Osteoblast (primary cell): Measurements from ENCODE around the gene ATG16L2. TPM values are rescaled to one million over a fixed set of nuclear protein-coding genes. Genes with fewer than 3 reads are reported as not detected.

Experiments used
- DNase-seq: peaks from one replicate; pipeline ENCODE4 v3.0.0; 2011; ENCODE audit warnings: low spot score, mixed read lengths; ENCODE audit not compliant: insufficient read length; ENCODE audit errors: missing footprints
- H2AFZ ChIP-seq: 2 replicates; pipeline ENCODE4 v1.6.0; 2011; ENCODE audit warnings: mild to moderate bottlenecking, low read length
- H3K27ac ChIP-seq: 2 replicates; pipeline ENCODE4 v1.5.1; 2011; ENCODE audit warnings: mild to moderate bottlenecking, low read depth, low read length, moderate library complexity
- H3K27me3 ChIP-seq: 2 replicates; pipeline ENCODE4 v1.6.0; 2012; ENCODE audit warnings: mild to moderate bottlenecking, control low read depth, inconsistent platforms, low read length, moderate library complexity; ENCODE audit not compliant: insufficient read depth
- H3K36me3 ChIP-seq: 2 replicates; pipeline ENCODE4 v1.5.1; 2011; ENCODE audit warnings: mild to moderate bottlenecking, low read length, control low read depth, moderate library complexity; ENCODE audit not compliant: insufficient read depth
- H3K4me1 ChIP-seq: 2 replicates; pipeline ENCODE4 v1.5.1; 2011; ENCODE audit warnings: mild to moderate bottlenecking, low read length, control low read depth, moderate library complexity; ENCODE audit not compliant: insufficient read depth
- H3K4me2 ChIP-seq: 2 replicates; pipeline ENCODE4 v1.6.0; 2011; ENCODE audit warnings: mild to moderate bottlenecking, low read length; ENCODE audit not compliant: insufficient read depth
- H3K4me3 ChIP-seq: fragments of 200-600 bp; sonication (generic); 3 replicates; pipeline ENCODE4 v1.5.1; 2012; ENCODE audit warnings: mild to moderate bottlenecking, low read length, inconsistent platforms; ENCODE audit not compliant: insufficient read depth
- H3K79me2 ChIP-seq: 2 replicates; pipeline ENCODE4 v1.6.0; 2012; ENCODE audit warnings: mild to moderate bottlenecking, low read length, control low read depth, inconsistent platforms; ENCODE audit not compliant: insufficient read depth
- H3K9me3 ChIP-seq: 2 replicates; pipeline ENCODE4 v1.5.1; 2011; ENCODE audit warnings: low read depth, low read length, control low read depth
- H4K20me1 ChIP-seq: 2 replicates; pipeline ENCODE4 v1.6.0; 2012; ENCODE audit warnings: mild to moderate bottlenecking, low read length, control low read depth; ENCODE audit not compliant: insufficient read depth
- total RNA-seq: library from RNA; depleted of rRNA; stranded (reverse); fragments of >200 nt; gene quantifications from 2 replicates; pipeline ENCODE4 v1.2.3, GENCODE V29; 2012
- TF ChIP-seq, protein P1 (sequence below): IDR thresholded peaks from 2 replicates; pipeline ENCODE4 v1.5.1; 2011; ENCODE audit warnings: mild to moderate bottlenecking, low read depth, low read length, moderate library complexity; ENCODE audit errors: extremely low read depth

Gene ATG16L2
- total RNA-seq, 1 donor = 11.9 TPM

DNA sequence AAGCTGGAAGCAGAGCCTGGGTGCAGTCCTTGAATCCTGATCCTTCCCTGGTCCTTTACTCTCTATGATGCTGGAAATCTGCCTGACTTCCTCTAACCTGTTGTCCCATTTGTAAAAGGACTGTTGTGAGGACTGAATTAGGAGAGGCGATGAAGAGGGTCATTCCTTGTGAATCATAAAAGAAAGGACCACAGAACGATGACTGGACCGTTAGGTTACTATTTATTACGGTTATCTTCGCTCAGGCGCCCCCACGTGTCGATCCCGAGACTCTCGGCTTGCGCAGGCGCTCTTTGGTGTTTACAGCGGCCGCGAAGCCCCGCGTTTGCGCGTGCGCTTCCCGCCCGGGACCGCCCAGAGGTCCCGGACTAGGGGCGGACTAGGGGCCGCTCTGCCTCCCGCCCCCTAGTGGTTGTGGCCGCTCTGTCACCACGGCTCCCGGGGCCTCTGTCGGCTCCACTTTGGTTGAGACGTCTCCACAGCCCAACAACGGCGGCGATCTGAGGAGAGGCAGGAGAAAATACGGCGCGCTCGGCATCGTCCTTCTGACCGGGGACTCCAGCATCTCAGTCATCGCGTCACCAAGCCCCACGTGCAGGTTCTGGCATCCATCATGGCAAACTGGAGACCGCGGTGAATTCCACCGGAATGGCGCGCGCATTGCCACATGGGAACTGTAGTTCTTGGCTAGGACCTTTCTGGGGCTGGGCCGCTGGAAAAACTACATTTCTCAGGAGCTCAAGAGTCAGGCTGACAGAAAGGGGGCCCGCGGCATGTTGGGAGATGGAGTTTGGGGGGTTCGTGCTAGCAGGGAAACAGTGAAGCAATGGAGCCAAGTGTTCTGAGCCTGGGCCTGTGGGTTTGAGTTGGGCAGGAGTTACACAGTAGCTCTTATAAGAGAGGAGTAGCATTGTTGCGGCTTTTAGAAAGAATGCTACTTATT lies 20.5 kb upstream of the ATG16L2 start, which contains the start of gene STARD10:
Gene STARD10 (minus strand): TSS at position 623 of the 943 bp plus-strand sequence. CDS start 12,866 bp downstream, outside the sequence.
- H4K20me1 ChIP-seq = no peaks in the 10 kb centered on the region
- H3K36me3 ChIP-seq = no peaks in the 10 kb centered on the region
- H3K27ac ChIP-seq = peak within 1 kb of the TSS; percentile 74
- peak; percentile 99 for DNase-seq
- H3K4me1 ChIP-seq = peaks cover 33% of the 10 kb centered on the region
- H3K4me2 ChIP-seq = peak within 1 kb of the TSS; percentile 85
- peak within 1 kb of the TSS; percentile 88 for H3K4me3 ChIP-seq
- no peaks in the 10 kb centered on the region for H3K79me2 ChIP-seq
- H3K27me3 ChIP-seq = no peaks in the 10 kb centered on the region
- TF ChIP-seq, protein P1, sequence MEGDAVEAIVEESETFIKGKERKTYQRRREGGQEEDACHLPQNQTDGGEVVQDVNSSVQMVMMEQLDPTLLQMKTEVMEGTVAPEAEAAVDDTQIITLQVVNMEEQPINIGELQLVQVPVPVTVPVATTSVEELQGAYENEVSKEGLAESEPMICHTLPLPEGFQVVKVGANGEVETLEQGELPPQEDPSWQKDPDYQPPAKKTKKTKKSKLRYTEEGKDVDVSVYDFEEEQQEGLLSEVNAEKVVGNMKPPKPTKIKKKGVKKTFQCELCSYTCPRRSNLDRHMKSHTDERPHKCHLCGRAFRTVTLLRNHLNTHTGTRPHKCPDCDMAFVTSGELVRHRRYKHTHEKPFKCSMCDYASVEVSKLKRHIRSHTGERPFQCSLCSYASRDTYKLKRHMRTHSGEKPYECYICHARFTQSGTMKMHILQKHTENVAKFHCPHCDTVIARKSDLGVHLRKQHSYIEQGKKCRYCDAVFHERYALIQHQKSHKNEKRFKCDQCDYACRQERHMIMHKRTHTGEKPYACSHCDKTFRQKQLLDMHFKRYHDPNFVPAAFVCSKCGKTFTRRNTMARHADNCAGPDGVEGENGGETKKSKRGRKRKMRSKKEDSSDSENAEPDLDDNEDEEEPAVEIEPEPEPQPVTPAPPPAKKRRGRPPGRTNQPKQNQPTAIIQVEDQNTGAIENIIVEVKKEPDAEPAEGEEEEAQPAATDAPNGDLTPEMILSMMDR = peak; percentile 96
- H3K9me3 ChIP-seq = no peaks in the 10 kb centered on the region
- H2AFZ ChIP-seq = peak within 1 kb of the TSS; percentile 97

DNA sequence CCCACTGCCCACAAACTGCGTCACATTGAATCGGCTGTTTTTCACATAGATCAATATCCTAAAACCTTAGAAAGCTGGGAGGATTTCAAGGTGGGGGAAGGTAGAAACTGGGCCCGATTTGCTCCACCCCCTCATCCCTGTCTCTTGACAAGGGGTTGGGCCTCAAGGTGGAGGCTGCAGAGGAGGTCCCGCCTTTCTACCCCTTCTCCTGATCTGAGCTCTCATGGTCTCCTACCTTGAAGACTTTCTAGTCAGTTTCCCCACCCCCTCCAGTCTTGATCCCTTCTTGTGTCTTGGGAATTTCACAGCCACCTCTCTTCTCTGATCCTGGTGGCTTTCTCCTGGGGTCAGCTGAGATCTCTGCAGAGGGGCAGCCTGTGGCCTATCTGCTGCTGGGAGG lies 15.8 kb upstream of the ATG16L2 start:
- Histone ChIP-seq H3K79me2 (no peaks in the 10 kb centered on the region), H3K27ac (no peak overlapping the region), H3K4me1 (peaks cover 11% of the 10 kb centered on the region), H4K20me1 (no peaks in the 10 kb centered on the region), H2AFZ (no peak overlapping the region), H3K27me3 (no peaks in the 10 kb centered on the region), H3K36me3 (no peaks in the 10 kb centered on the region), H3K9me3 (no peaks in the 10 kb centered on the region), H3K4me2 (no peak overlapping the region), H3K4me3 (no peak overlapping the region)
- TF ChIP-seq, protein P1 = no peak
- DNase-seq = no peak

DNA sequence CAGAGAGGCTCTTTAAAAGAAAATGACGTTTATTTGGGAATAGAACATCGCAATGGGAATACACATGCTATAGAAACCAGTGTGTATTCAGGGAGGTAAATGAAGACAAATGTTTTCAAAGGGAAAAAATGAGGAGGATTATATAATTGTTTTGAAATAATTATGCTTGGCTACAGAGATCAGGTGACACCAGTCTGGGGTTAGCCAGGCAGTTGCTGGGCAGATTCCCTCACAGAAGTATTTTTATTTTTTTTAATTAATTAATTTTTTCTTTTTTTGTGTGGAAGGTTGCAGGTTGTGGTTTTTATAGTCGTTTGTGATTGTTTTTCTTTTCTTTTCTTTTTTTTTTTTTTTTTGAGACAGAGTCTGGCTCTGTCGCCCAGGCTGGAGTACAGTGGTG lies 14.8 kb upstream of the ATG16L2 start:
- DNase-seq = no peak
- no peaks in the 10 kb centered on the region for H3K36me3 ChIP-seq
- H4K20me1 ChIP-seq = no peaks in the 10 kb centered on the region
- no peak overlapping the region for H3K4me2 ChIP-seq
- H2AFZ ChIP-seq = no peak overlapping the region
- H3K27me3 ChIP-seq = no peaks in the 10 kb centered on the region
- TF ChIP-seq, protein P1 = no peak
- no peaks in the 10 kb centered on the region for H3K9me3 ChIP-seq
- H3K27ac ChIP-seq = no peak overlapping the region
- H3K79me2 ChIP-seq = no peaks in the 10 kb centered on the region
- peaks cover 4% of the 10 kb centered on the region for H3K4me1 ChIP-seq
- no peak overlapping the region for H3K4me3 ChIP-seq

DNA sequence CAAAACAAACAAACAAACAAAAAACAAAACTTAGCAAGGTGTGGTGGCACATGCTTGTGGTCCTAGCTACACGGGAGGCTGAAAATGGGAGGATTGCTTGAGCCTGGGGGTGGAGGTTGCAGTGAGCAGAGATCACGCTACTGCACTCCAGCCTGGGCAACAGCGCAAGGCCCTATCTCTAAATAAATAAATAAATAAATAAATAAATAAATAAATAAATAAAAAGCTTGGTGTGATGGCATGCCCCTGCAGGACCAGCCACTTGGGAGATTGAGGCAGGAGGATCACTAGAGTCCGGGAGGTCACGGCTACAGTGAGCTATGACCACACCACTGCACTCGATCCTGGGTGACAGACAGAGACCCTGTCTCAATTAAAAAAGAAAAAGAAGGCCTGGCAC lies 11.4 kb upstream of the ATG16L2 start:
- Histone ChIP-seq H3K27me3 (no peaks in the 10 kb centered on the region), H3K79me2 (no peaks in the 10 kb centered on the region), H3K36me3 (no peaks in the 10 kb centered on the region), H3K27ac (no peak overlapping the region), H3K9me3 (no peaks in the 10 kb centered on the region), H4K20me1 (no peaks in the 10 kb centered on the region), H2AFZ (no peak overlapping the region), H3K4me3 (no peak overlapping the region), H3K4me2 (no peak overlapping the region), H3K4me1 (peaks cover 14% of the 10 kb centered on the region)
- TF ChIP-seq, protein P1 = no peak
- no peak for DNase-seq
